Mesothelial cell of epicardium (in vitro differentiated cells): ENCODE measurements around the gene LIG1. TPM values are rescaled to one million over a fixed set of nuclear protein-coding genes. Genes with fewer than 3 reads are reported as not detected.
A peak's percentile ranks its signal among the peaks of the same experiment; 100 is the strongest.

Experiments
- DNase-seq, 2 experiments: peaks; one replicate each; pipeline ENCODE4 v3.0.0; 2021; ENCODE audit warnings: low spot score in 2 of 2; ENCODE audit not compliant: unreplicated experiment in 2 of 2
- H3K27ac Mint-ChIP-seq: 2 replicates; pipeline ENCODE4 v1.8.0; 2021; ENCODE audit warnings: mixed read lengths
- H3K27me3 Mint-ChIP-seq: 2 replicates; pipeline ENCODE4 v1.8.0; 2021; ENCODE audit warnings: low read depth, mixed read lengths
- H3K36me3 Mint-ChIP-seq: 2 replicates; pipeline ENCODE4 v1.8.0; 2021; ENCODE audit warnings: mixed read lengths
- H3K4me1 Mint-ChIP-seq: 2 replicates; pipeline ENCODE4 v1.8.0; 2021; ENCODE audit warnings: mixed read lengths
- H3K4me3 Mint-ChIP-seq: 2 replicates; pipeline ENCODE4 v1.8.0; 2021; ENCODE audit warnings: mild to moderate bottlenecking, moderate library complexity, mixed read lengths
- H3K9me3 Mint-ChIP-seq: 2 replicates; pipeline ENCODE4 v1.8.0; 2021; ENCODE audit warnings: mixed read lengths
- CTCF ChIP-seq: fragments of 200-600 bp; sonication (generic); IDR thresholded peaks from one replicate; pipeline ENCODE4 v1.5.0; 2021; ENCODE audit warnings: antibody characterized with exemption; ENCODE audit not compliant: unreplicated experiment
- total RNA-seq: library from RNA; stranded (reverse); gene quantifications from 3 replicates; pipeline ENCODE4 v1.2.1, GENCODE V29; 2021

Gene LIG1
- 62.6 to 72.8 TPM (median 66.5 TPM) in 3 replicates for total RNA-seq

DNA sequence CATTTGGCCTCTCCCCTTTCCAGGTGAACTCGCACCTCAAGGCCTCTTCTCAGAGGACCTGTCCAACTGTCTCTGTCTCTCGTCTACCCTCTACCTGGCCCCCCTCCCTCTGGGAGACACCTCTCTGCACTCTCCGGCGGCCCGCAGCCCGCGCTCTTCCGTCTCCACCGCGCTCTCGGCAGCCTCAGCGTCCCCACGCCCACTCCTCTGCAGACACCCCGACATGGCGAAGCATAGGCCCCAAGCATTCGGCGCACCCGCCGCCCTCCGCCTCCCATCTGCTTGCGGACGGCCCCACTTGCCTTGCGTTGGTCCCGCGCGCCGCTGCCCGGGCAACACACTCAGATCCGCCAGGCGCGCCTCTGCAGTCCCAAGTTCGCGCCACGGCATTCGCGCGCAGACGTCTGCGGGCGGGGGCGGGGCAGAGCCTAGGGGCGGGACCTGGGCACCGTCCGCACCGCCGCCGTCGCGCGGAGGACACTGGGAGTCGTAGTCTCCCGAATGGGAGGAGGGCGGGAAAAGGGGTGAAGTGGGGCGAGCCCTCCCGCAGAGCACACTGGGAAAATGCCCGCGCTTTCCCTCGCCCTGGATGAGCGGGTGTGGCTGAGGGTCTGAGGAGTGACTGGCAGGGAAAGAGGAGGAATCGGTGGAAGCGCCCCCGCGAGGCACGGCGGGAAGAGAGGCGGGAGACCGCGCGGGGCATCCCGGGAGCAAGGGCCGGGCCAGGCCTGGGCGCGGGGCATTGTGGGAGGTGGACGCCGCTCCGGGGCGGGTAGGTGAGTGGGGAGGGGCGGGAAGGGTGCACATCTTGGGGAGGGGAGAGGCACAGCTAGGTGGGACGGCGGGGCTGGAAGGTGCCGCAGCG is at the start of gene LIG1, which contains the start of gene ZSWIM9:
Gene LIG1, minus strand, starts transcription at position 406 of the 865 bp plus-strand sequence. CDS start 4,778 bp downstream, outside the sequence.
Gene ZSWIM9, plus strand, starts transcription at position 742 of the 865 bp plus-strand sequence. CDS start 1,123 bp downstream, outside the sequence.
- H3K4me1 Mint-ChIP-seq, result peaks cover 18% of the 10 kb centered on the region
- no peaks in the 10 kb centered on the region for H3K9me3 Mint-ChIP-seq
- H3K27ac Mint-ChIP-seq, result peak within 1 kb of the TSS; percentile 96
- peaks cover 19% of the 10 kb centered on the region for H3K36me3 Mint-ChIP-seq
- peak; percentile 86 to 90 for DNase-seq
- peak within 1 kb of the TSS; percentile 96 for H3K4me3 Mint-ChIP-seq
- H3K27me3 Mint-ChIP-seq, result no peaks in the 10 kb centered on the region
- TF ChIP-seq CTCF, result no peak

- Mint-ChIP-seq H3K36me3 (peaks cover 6% of the 10 kb centered on the region), H3K4me3 (no peak overlapping the region), H3K27me3 (no peaks in the 10 kb centered on the region), H3K4me1 (no peaks in the 10 kb centered on the region), H3K27ac (no peak overlapping the region), H3K9me3 (no peaks in the 10 kb centered on the region)
- no peak for DNase-seq
- no peak for TF ChIP-seq CTCF
These were observed 48.9 kb upstream of the LIG1 start for GRCh38 chr19:48218997-48219396.

GRCh38 chr19:48216933-48217332 is 46.8 kb upstream of the LIG1 start:
- H3K36me3 Mint-ChIP-seq, result peaks cover 6% of the 10 kb centered on the region
- H3K27me3 Mint-ChIP-seq, result no peaks in the 10 kb centered on the region
- H3K4me3 Mint-ChIP-seq, result no peak overlapping the region
- no peaks in the 10 kb centered on the region for H3K4me1 Mint-ChIP-seq
- H3K9me3 Mint-ChIP-seq, result no peaks in the 10 kb centered on the region
- H3K27ac Mint-ChIP-seq, result no peak overlapping the region
- no peak for DNase-seq
- TF ChIP-seq CTCF, result no peak

GRCh38 chr19:48213959-48214358 is 43.8 kb upstream of the LIG1 start:
- no peak for TF ChIP-seq CTCF
- DNase-seq, result no peak
- no peaks in the 10 kb centered on the region for H3K4me1 Mint-ChIP-seq
- H3K27me3 Mint-ChIP-seq, result no peaks in the 10 kb centered on the region
- H3K36me3 Mint-ChIP-seq, result peaks cover 10% of the 10 kb centered on the region
- no peaks in the 10 kb centered on the region for H3K9me3 Mint-ChIP-seq
- H3K4me3 Mint-ChIP-seq, result no peak overlapping the region
- no peak overlapping the region for H3K27ac Mint-ChIP-seq

GRCh38 chr19:48210005-48210404 is 39.9 kb upstream of the LIG1 start:
- Mint-ChIP-seq H3K9me3 (no peaks in the 10 kb centered on the region), H3K27me3 (no peaks in the 10 kb centered on the region), H3K4me3 (no peak overlapping the region), H3K27ac (peak overlapping the region; percentile 1), H3K4me1 (no peaks in the 10 kb centered on the region), H3K36me3 (peaks cover 5% of the 10 kb centered on the region)
- TF ChIP-seq CTCF, result no peak
- DNase-seq, result no peak
